Activated B cell treated with CpG ODN at 0.5 μM for 24 hours (primary cell): Measurements from ENCODE around the gene KCNN3. TPM values are rescaled to one million over a fixed set of nuclear protein-coding genes. Genes with fewer than 3 reads are reported as not detected.

Source experiments
- ATAC-seq: fragments of 200-7000 bp; cut with Tn5 transposase; one replicate; pipeline ENCODE4 v1.10.0; 2021; ENCODE audit warnings: low read depth, mild to moderate bottlenecking, moderate library complexity
- CTCF ChIA-PET: fragments of 350-600 bp; sonication (Branson Sonifier 250); formaldehyde crosslinking; loops from one replicate; lab custom pipeline; 2021; ENCODE audit warnings: antibody characterized with exemption; lab: Charles Lee
- POLR2A ChIA-PET: fragments of 350-600 bp; sonication (Branson Sonifier 250); formaldehyde crosslinking; loops from one replicate; lab custom pipeline; 2021; ENCODE audit warnings: antibody characterized with exemption; lab: Charles Lee
- DNase-seq: peaks from one replicate; pipeline ENCODE4 v3.0.0; 2022
- H3K27ac Mint-ChIP-seq: one replicate; pipeline ENCODE4 v1.8.0; 2020; ENCODE audit warnings: mixed read lengths
- H3K27me3 Mint-ChIP-seq: one replicate; pipeline ENCODE4 v1.8.0; 2021; ENCODE audit warnings: mixed read lengths
- H3K36me3 Mint-ChIP-seq: one replicate; pipeline ENCODE4 v1.8.0; 2021; ENCODE audit warnings: low read depth, mixed read lengths
- H3K4me1 Mint-ChIP-seq: one replicate; pipeline ENCODE4 v1.8.0; 2021; ENCODE audit warnings: mixed read lengths
- H3K4me3 Mint-ChIP-seq: one replicate; pipeline ENCODE4 v1.8.0; 2020; ENCODE audit warnings: mild to moderate bottlenecking, mixed read lengths
- H3K9me3 Mint-ChIP-seq: one replicate; pipeline ENCODE4 v1.8.0; 2020; ENCODE audit warnings: mixed read lengths
- intact Hi-C: fragments of 100-400 bp; cut with micrococcal nuclease; formaldehyde crosslinking; loops from one replicate; pipeline ENCODE4 v1.15.1; 2024
- total RNA-seq: library from RNA; stranded (reverse); gene quantifications from 2 replicates; pipeline ENCODE4 v1.2.3, GENCODE V29; 2022
- TF ChIP-seq, protein P1 (sequence below): fragments of 200-600 bp; IDR thresholded peaks from one replicate; pipeline ENCODE4 v1.8.0; 2022; ENCODE audit warnings: antibody characterized with exemption, mild to moderate bottlenecking

KCNN3 gene
- total RNA-seq, 1 donor from 2014 or later = 1.1 TPM

DNA sequence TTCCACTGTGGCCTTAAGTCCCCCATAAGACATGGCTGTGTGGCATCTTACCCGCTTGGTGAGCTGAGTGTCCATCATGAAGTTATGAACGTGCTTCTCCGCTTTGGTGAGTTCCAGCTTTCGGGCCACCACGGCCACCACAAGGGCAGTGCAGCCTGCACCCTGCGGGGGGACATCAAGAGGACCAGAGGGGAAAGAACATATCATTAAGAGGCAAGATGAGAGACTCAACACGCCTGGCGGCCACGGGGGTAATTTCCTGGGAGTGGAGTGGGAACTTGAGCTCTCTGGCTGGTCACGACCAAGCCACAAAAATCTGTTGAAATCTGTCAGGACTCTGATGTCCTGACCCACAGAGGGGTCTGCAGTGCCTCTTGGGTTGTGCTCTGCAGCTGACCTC, 144.2 kb downstream of the KCNN3 start:
- intact Hi-C loops = no loop called here
- ChIA-PET CTCF (no interaction called here), POLR2A (no interaction called here)
- ATAC-seq = no peak
- Mint-ChIP-seq H3K27me3 (peaks cover 18% of the 10 kb centered on the region), H3K36me3 (no peaks in the 10 kb centered on the region), H3K27ac (no peak overlapping the region), H3K4me3 (no peak overlapping the region), H3K9me3 (no peaks in the 10 kb centered on the region), H3K4me1 (peaks cover 1% of the 10 kb centered on the region)
- DNase-seq = no peak
- TF ChIP-seq, protein P1, sequence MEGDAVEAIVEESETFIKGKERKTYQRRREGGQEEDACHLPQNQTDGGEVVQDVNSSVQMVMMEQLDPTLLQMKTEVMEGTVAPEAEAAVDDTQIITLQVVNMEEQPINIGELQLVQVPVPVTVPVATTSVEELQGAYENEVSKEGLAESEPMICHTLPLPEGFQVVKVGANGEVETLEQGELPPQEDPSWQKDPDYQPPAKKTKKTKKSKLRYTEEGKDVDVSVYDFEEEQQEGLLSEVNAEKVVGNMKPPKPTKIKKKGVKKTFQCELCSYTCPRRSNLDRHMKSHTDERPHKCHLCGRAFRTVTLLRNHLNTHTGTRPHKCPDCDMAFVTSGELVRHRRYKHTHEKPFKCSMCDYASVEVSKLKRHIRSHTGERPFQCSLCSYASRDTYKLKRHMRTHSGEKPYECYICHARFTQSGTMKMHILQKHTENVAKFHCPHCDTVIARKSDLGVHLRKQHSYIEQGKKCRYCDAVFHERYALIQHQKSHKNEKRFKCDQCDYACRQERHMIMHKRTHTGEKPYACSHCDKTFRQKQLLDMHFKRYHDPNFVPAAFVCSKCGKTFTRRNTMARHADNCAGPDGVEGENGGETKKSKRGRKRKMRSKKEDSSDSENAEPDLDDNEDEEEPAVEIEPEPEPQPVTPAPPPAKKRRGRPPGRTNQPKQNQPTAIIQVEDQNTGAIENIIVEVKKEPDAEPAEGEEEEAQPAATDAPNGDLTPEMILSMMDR = no peak

DNA sequence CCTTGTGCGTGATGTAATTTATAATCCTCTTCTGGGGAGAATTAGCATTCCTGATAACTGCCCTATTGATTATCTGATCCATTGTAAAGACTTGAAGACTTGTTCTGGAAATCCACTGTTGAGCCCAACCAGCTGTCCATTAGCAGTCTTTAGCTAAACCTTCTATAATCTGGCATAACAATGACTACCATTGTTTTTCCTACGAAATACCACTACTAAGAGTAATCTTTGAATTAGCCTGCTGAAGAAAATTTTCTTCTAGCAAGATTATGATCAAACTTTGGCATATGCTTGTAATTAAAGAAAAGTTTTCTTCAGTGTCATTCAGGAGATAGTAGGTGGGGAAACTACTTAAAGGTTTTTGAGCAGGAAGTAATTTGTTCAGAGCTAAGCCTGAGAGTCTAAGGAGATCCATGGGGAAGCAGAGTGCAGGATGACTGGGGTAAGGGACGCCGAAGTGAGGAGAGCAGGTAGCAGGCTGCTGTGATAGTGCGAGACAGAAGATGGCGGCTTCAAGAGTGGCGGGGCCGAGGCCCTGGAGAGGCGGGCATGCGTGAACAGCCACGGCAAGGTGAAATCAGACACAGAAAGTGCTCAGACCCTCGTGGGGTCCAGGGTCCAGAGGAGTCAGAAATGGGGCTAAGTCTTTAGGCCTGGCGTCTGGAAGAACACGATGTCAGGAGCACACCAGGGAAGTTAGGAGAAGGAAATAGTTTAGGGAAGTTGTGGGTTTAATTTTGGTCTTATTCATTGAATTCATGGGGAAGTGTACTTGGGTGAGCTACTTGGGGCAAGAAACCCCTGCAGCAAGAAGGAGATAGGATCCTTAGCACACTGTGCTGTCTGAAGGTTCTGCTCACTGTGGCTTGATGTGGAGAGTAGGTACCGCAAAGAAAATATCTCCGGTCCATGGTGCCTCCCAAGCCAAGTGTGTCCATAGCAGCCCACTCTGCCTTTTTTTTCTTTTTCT, 149.5 kb downstream of the KCNN3 start:
- H3K4me3 Mint-ChIP-seq = no peak overlapping the region

DNA sequence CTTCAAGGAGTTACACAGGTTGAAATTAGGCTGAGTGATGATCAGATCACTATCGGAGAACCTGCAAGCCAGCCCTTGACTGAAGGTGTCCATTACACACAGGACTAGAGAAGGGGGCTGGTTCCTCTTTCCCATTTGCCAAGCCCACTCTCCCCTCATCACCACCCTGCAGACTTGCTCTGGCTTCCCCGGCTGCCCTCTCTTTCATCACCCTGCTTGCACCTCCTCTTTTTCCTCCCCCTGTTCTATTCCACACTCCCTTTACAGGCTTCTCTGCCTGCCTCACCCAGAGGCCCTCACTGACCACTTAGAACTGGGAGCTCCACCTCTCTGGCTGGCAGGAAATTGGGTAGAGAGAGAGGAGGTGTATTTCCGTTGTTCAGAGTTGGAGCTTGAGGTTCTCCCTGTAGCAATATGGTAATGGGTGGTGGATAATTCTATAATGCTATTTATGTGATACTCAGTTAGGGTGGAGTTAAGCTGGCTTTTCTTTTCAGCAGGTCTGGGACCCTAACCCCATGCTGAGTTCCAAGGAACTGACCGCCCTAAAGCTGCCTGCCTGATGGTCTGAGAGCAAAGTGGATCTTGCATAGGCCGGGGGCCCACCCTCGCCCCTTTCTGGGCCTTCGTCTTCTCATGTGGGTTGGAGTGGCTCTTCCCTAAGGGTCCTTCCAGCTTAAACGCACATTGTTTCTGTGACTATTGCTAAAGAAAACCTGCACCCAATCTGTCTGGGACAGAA, 150.3 kb downstream of the KCNN3 start:
- H3K27ac Mint-ChIP-seq = no peak overlapping the region
- peaks cover 5% of the 10 kb centered on the region for H3K4me1 Mint-ChIP-seq
- POLR2A ChIA-PET = no interaction called here
- H3K27me3 Mint-ChIP-seq = no peaks in the 10 kb centered on the region
- ATAC-seq = no peak
- no peak overlapping the region for H3K4me3 Mint-ChIP-seq
- CTCF ChIA-PET = no interaction called here
- no peaks in the 10 kb centered on the region for H3K36me3 Mint-ChIP-seq
- DNase-seq = no peak
- no peaks in the 10 kb centered on the region for H3K9me3 Mint-ChIP-seq
- TF ChIP-seq, protein P1 = no peak
- intact Hi-C loops = no loop called here

More for the DNA sequence above, 149.5 kb downstream of the KCNN3 start:
- Mint-ChIP-seq H3K4me1 (peaks cover 5% of the 10 kb centered on the region), H3K27ac (no peak overlapping the region), H3K27me3 (no peaks in the 10 kb centered on the region), H3K9me3 (no peaks in the 10 kb centered on the region), H3K36me3 (no peaks in the 10 kb centered on the region)
- DNase-seq (no peak), ATAC-seq (no peak)
- POLR2A ChIA-PET = interaction anchor here (0.7 kb wide), 1 partner anchor 527 kb away, joined by 4 read pairs; no protein-coding TSS in a partner anchor
- intact Hi-C loops = no loop called here
- CTCF ChIA-PET = no interaction called here
- TF ChIP-seq, protein P1 = no peak

DNA sequence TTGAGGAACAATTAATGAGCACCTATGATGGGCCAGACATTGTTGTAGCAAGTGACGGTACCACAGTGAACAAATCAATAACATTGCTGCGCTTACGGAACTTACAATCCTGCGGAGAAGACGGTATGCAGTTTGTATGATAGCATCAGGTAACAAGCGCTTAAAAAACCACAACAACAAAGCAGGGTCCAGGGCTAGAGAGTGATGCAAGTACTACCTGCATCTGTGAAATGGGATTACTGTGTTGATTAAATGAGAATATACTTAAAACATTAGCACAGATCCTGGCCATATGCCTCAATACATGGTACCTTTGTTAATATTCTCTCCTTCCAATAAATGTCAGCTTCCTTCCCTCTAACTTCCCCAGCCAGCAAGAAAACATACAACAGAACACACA, 151.5 kb downstream of the KCNN3 start:
- ATAC-seq (no peak), DNase-seq (no peak)
- no peaks in the 10 kb centered on the region for H3K27me3 Mint-ChIP-seq
- no peak overlapping the region for H3K4me3 Mint-ChIP-seq
- H3K36me3 Mint-ChIP-seq = no peaks in the 10 kb centered on the region
- H3K27ac Mint-ChIP-seq = no peak overlapping the region
- POLR2A ChIA-PET = no interaction called here
- CTCF ChIA-PET = no interaction called here
- H3K9me3 Mint-ChIP-seq = no peaks in the 10 kb centered on the region
- TF ChIP-seq, protein P1 = no peak
- intact Hi-C loops = no loop called here
- peaks cover 5% of the 10 kb centered on the region for H3K4me1 Mint-ChIP-seq

DNA sequence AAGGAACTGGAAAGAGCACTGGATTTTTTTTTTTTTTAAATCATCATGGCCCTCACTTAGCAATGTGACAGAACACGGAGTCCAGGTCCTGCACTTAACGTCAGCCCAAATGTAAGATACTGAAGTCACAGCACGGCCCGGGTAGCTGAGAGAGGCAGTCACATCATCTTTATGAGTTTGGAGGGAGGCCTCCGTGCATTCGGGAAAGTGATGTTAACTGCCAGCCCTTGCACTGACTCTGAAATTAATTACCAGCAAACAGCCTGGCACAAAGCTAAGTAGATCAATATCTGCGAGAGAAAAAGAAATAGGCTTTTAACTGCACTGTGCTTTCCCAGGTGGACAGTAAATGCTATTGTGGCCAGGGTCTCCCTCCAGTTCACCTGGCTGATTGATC, 152.6 kb downstream of the KCNN3 start:
- no peaks in the 10 kb centered on the region for H3K27me3 Mint-ChIP-seq
- ChIA-PET POLR2A (no interaction called here), CTCF (interaction anchor here (0.7 kb wide), 1 partner anchor 102 kb away, joined by 4 read pairs; no protein-coding TSS in a partner anchor)
- TF ChIP-seq, protein P1 = no peak
- ATAC-seq (no peak), DNase-seq (no peak)
- no peaks in the 10 kb centered on the region for H3K9me3 Mint-ChIP-seq
- H3K4me1 Mint-ChIP-seq = peaks cover 5% of the 10 kb centered on the region
- H3K4me3 Mint-ChIP-seq = no peak overlapping the region
- intact Hi-C loops = no loop called here
- H3K36me3 Mint-ChIP-seq = no peaks in the 10 kb centered on the region
- H3K27ac Mint-ChIP-seq = no peak overlapping the region
